Kidney capillary endothelial cell (primary cell): ENCODE measurements around the gene METRN.
A peak's percentile ranks its signal among the peaks of the same experiment; 100 is the strongest.

Source experiments
- DNase-seq: peaks from one replicate; pipeline ENCODE4 v3.0.0-alpha.2; 2018; ENCODE audit warnings: low spot score

METRN gene

GRCh38 chr16:677316-678190 lies 37.4 kb upstream of the METRN start:
- DNase-seq, result no peak

- no peak for DNase-seq
Observed at GRCh38 chr16:678209-678857, 36.6 kb upstream of the METRN start.

GRCh38 chr16:678858-679813 lies 35.8 kb upstream of the METRN start:
- peak; percentile 44 for DNase-seq

GRCh38 chr16:679814-680624 lies 34.9 kb upstream of the METRN start, which contains the start of gene STUB1:
STUB1 (plus strand) TSS chr16:680410; CDS start chr16:680526, 116 bp downstream.
- peak; percentile 76 for DNase-seq

GRCh38 chr16:680625-680945 lies 34.3 kb upstream of the METRN start:
- DNase-seq, result no peak

GRCh38 chr16:680967-681745 lies 33.8 kb upstream of the METRN start:
- DNase-seq, result peak; percentile 32

- no peak for DNase-seq
Observed at GRCh38 chr16:681746-682427, 33.0 kb upstream of the METRN start.

GRCh38 chr16:682493-683395 lies 32.2 kb upstream of the METRN start:
- DNase-seq, result no peak

- DNase-seq, result no peak
Observed at GRCh38 chr16:683396-684070, 31.4 kb upstream of the METRN start.

GRCh38 chr16:684071-684794 lies 30.7 kb upstream of the METRN start, which contains the start of gene JMJD8:
JMJD8 (minus strand) TSS chr16:684334; CDS start chr16:684319, 15 bp downstream.
- DNase-seq, result peak; percentile 82

- no peak for DNase-seq
Observed at GRCh38 chr16:684961-685696, 29.8 kb upstream of the METRN start.

- DNase-seq, result no peak
Observed at GRCh38 chr16:685967-686366, 29.0 kb upstream of the METRN start.

GRCh38 chr16:686459-687260 lies 28.3 kb upstream of the METRN start:
- no peak for DNase-seq

- DNase-seq, result no peak
Observed at GRCh38 chr16:687499-687898, 27.4 kb upstream of the METRN start.

- no peak for DNase-seq
Observed at GRCh38 chr16:689175-689897, 25.6 kb upstream of the METRN start.
